ENCODE results near the gene KSR1. TPM values are rescaled to one million over a fixed set of nuclear protein-coding genes. Genes with fewer than 3 reads are reported as not detected.

The KSR1 gene
- total and polyA plus RNA-seq, 9 of the 15 experiments (the other 6 are each of a cell fraction or from before 2014, with no cell fraction given) = 1.4 to 51.7 (median 18.4) TPM

DNA sequence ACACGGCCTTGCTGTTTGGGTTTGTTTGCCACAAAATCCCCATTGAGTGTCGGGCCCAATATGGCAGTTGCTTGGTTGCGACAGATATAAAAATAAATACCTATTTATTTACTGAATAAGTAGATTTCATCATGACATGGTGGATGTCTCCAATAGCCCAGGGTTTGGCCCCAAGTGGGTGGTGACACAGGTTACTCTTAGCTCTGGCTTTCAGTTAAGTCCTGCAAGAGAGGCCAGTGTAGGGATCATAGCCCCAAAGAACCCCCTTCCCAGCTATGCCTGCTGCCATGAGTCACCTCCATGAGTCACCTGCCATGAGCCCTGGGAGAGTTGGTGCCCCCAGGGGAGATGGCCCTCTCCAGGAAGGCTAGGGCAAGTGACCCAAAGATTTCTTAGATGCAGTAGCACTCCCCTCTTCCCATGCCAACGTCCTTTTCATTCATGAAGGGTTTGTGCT lies 96.1 kb downstream of the KSR1 start:
- Histone ChIP-seq H4K20me1 (replicated peaks; ENCODE audit: control insufficient read depth, insufficient read depth, low read length) (no peaks in the 10 kb centered on the region; the same call in 1 of the 2 replicates), H3K27ac (ENCODE audit: extremely low read depth, low read depth, low read length) (no peak overlapping the region), H3K36me3 (ENCODE audit: control insufficient read depth, insufficient read depth, low read length) (peaks cover 35% of the 10 kb centered on the region), H3K9me3 (replicated peaks; ENCODE audit: control insufficient read depth, insufficient read depth, low read depth, low read length) (no peaks in the 10 kb centered on the region), H3K9me1 (ENCODE audit: control insufficient read depth, insufficient read depth, low read length) (peaks cover 3% of the 10 kb centered on the region), H3K9ac (ENCODE audit: insufficient read depth in 1 of 2, low read depth in 2 of 2, low read length in 2 of 2) (peak overlapping the region in 1 of 2 experiments; percentile 76; a peak in 1 of 4 replicates), H3K79me2 (ENCODE audit: control insufficient read depth, insufficient read depth, low read length) (peaks cover 22% of the 10 kb centered on the region), H3K4me3 (no peak overlapping the region), H3K4me2 (ENCODE audit: insufficient read depth, low read length) (no peak overlapping the region), H3K4me1 (replicated peaks in 1 of 2; ENCODE audit: control insufficient read depth in 2 of 2, insufficient read depth in 2 of 2, low read length in 2 of 2) (peaks cover 16 to 17% of the 10 kb centered on the region in 2 experiments; a peak in 4 of 5 replicates), H3K27me3 (ENCODE audit: control insufficient read depth in 2 of 2, insufficient read depth in 2 of 2, low read length in 2 of 2) (no peaks in the 10 kb centered on the region), H2AFZ (ENCODE audit: low read depth, low read length) (no peak overlapping the region)
- POLR2A ChIA-PET = interaction anchor here (0.7 to 1.2 kb wide), 2 partner anchors 18 to 31 kb away, joined by 4 read pairs; no protein-coding TSS in a partner anchor
- no TSS peak for BruUV-seq (replicated peaks)
- 48% methylated on average over 4 of the region's 4 CpGs for WGBS (ENCODE audit: insufficient coverage, low coverage, missing lambda C conversion rate)
- no peak for ATAC-seq
- FAIRE-seq = peak; percentile 32
- CTCF ChIA-PET (ENCODE audit: low intra/inter-chr PET ratio) = no interaction called here
- peak in 1 of 4 experiments; percentile 39 for DNase-seq (ENCODE audit: extremely low read depth in 1 of 4, low spot score in 3 of 4)
- in situ Hi-C loops (cut with MboI) = no loop called here
- intact Hi-C loops (cut with micrococcal nuclease) = no loop called here
- no peak for TF ChIP-seq PRMT5 (CRISPR knock-in tag; IDR thresholded peaks at IDR 0.05)
- TF ChIP-seq SREBF2 (CRISPR knock-in tag; IDR thresholded peaks at IDR 0.05) = no peak
- peak; percentile 90 for TF ChIP-seq FOSL1 (tag; conservative IDR thresholded peaks at IDR 0.05)
- peak; percentile 7 for TF ChIP-seq FOS (IDR thresholded peaks at IDR 0.05; ENCODE audit: extremely low read depth, insufficient read length)
- no peak for TF ChIP-seq MEF2A (IDR thresholded peaks at IDR 0.05; ENCODE audit: control insufficient read depth, low read depth, low read length)
- TF ChIP-seq JUN (IDR thresholded peaks at IDR 0.05; ENCODE audit: borderline replicate concordance, low read depth, low read length) = peak; percentile 80; the same call in 1 of the 2 replicates
- TF ChIP-seq JUN (CRISPR knock-in tag; IDR thresholded peaks at IDR 0.05; ENCODE audit: borderline replicate concordance) = no peak
- TF ChIP-seq ZNF347 (CRISPR knock-in tag; IDR thresholded peaks at IDR 0.05; ENCODE audit: low read depth) = no peak
- TF ChIP-seq, protein P1, sequence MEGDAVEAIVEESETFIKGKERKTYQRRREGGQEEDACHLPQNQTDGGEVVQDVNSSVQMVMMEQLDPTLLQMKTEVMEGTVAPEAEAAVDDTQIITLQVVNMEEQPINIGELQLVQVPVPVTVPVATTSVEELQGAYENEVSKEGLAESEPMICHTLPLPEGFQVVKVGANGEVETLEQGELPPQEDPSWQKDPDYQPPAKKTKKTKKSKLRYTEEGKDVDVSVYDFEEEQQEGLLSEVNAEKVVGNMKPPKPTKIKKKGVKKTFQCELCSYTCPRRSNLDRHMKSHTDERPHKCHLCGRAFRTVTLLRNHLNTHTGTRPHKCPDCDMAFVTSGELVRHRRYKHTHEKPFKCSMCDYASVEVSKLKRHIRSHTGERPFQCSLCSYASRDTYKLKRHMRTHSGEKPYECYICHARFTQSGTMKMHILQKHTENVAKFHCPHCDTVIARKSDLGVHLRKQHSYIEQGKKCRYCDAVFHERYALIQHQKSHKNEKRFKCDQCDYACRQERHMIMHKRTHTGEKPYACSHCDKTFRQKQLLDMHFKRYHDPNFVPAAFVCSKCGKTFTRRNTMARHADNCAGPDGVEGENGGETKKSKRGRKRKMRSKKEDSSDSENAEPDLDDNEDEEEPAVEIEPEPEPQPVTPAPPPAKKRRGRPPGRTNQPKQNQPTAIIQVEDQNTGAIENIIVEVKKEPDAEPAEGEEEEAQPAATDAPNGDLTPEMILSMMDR (IDR thresholded peaks at IDR 0.05 in 2 of 3, conservative IDR thresholded peaks at IDR 0.05 in 1 of 3; ENCODE audit: insufficient read depth in 2 of 3, low read depth in 1 of 3, low read length in 3 of 3) = 0 out of 6 replicates have a peak, but pooled peaks of 1 of the 3 experiments have one; percentile 5
- TF ChIP-seq, protein P2, sequence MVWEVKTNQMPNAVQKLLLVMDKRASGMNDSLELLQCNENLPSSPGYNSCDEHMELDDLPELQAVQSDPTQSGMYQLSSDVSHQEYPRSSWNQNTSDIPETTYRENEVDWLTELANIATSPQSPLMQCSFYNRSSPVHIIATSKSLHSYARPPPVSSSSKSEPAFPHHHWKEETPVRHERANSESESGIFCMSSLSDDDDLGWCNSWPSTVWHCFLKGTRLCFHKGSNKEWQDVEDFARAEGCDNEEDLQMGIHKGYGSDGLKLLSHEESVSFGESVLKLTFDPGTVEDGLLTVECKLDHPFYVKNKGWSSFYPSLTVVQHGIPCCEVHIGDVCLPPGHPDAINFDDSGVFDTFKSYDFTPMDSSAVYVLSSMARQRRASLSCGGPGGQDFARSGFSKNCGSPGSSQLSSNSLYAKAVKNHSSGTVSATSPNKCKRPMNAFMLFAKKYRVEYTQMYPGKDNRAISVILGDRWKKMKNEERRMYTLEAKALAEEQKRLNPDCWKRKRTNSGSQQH (CRISPR knock-in tag; IDR thresholded peaks at IDR 0.05) = no peak
- no peak for TF ChIP-seq HDGF (IDR thresholded peaks at IDR 0.05)
- TF ChIP-seq ZNF699 (CRISPR knock-in tag; IDR thresholded peaks at IDR 0.05; ENCODE audit: insufficient replicate concordance) = no peak
- no peak for TF ChIP-seq TRIM24 (IDR thresholded peaks at IDR 0.05)
- TF ChIP-seq, protein P3, sequence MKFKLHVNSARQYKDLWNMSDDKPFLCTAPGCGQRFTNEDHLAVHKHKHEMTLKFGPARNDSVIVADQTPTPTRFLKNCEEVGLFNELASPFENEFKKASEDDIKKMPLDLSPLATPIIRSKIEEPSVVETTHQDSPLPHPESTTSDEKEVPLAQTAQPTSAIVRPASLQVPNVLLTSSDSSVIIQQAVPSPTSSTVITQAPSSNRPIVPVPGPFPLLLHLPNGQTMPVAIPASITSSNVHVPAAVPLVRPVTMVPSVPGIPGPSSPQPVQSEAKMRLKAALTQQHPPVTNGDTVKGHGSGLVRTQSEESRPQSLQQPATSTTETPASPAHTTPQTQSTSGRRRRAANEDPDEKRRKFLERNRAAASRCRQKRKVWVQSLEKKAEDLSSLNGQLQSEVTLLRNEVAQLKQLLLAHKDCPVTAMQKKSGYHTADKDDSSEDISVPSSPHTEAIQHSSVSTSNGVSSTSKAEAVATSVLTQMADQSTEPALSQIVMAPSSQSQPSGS (CRISPR knock-in tag; IDR thresholded peaks at IDR 0.05) = no peak
- no peak for TF ChIP-seq POU5F1 (IDR thresholded peaks at IDR 0.05; ENCODE audit: borderline replicate concordance, low read depth, low read length, partially characterized antibody)
- TF ChIP-seq, protein P4, sequence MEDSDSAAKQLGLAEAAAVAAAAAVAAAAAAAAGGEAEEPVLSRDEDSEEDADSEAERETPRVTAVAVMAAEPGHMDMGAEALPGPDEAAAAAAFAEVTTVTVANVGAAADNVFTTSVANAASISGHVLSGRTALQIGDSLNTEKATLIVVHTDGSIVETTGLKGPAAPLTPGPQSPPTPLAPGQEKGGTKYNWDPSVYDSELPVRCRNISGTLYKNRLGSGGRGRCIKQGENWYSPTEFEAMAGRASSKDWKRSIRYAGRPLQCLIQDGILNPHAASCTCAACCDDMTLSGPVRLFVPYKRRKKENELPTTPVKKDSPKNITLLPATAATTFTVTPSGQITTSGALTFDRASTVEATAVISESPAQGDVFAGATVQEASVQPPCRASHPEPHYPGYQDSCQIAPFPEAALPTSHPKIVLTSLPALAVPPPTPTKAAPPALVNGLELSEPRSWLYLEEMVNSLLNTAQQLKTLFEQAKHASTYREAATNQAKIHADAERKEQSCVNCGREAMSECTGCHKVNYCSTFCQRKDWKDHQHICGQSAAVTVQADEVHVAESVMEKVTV (CRISPR knock-in tag; IDR thresholded peaks at IDR 0.05) = no peak
- TF ChIP-seq ZBTB1 (CRISPR knock-in tag; IDR thresholded peaks at IDR 0.05; ENCODE audit: borderline replicate concordance, low read depth) = no peak
